Measurements from ENCODE around the gene KCNMB2.

GRCh38 chr3:178802259-178802658, 266.0 kb downstream of the KCNMB2 start:
- TF ChIP-seq CTCF (IDR thresholded peaks at IDR 0.05) (no peak), POLR2AphosphoS5 (IDR thresholded peaks at IDR 0.05) (no peak)
